CD4-positive, alpha-beta T cell treated with Interleukin-15 for 1 hour (primary cell): ENCODE results near the gene NT5DC4.
"Not testable (repeated sequence)": the region's sequence is repeated elsewhere in the genome, so short reads cannot be mapped to it uniquely, and the experiment has no call there.

ENCODE experiments used
- DNase-seq: peaks from one replicate; pipeline ENCODE4 v3.0.0-alpha.2; 2020

Gene NT5DC4

DNA sequence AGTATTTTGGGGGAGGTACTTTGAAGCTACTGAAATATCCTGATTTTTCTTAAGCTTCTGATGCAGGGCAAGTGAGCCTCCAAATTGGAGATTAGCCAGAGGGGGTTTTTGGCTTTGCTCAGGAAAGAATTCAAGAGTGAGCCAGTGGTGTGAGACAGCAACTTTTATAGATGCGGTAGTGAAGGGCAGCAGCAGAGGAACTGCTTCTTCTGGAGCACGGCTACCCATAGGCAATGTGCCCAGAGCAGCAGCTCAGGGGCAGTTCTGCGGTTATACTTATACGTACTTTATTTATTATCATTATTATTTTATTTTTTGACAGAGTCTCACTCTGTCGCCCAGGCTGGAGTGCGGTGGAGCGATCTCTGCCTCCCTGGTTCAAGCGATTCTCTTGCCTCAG lies 19.8 kb upstream of the NT5DC4 start:
- DNase-seq, result peak; percentile 54

DNA sequence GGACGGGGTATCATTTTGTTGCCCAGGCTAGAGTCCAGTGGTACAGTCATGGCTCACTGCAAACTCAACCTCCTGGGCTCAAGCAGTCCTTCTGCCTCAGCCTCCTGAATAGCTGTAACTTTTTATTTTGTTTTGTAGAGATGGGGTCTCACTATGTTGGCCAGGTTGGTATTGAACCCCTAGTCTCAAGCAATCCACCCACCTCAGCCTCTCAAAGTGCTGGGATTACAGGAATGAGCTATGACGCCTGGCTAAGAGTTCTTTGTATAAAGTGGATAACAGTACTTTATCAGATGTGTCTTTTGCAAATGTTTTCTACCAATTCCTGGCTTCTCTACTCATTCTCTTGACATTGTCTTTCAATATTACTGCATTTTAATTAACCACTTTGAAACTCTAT lies 17.1 kb upstream of the NT5DC4 start:
- no peak for DNase-seq

DNA sequence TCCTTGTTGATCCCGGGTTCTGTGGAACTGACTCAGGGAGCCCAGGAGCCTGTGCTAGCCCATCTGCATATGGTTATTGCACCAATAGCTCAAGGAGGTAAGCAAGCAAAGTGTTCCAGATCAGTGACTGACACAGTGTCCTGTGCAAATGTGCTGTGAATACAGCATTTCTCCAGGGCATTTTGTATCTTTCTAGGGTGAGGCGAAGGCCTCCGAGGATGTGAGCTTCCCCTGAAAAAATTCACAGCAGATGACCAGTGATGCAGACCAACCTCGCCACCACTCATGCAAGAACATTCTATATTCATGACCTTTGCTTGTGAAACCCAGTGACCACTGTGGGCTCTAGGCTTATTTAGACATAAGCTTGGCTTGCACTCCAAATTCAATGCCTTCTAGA lies 15.2 kb upstream of the NT5DC4 start:
- no peak for DNase-seq

DNA sequence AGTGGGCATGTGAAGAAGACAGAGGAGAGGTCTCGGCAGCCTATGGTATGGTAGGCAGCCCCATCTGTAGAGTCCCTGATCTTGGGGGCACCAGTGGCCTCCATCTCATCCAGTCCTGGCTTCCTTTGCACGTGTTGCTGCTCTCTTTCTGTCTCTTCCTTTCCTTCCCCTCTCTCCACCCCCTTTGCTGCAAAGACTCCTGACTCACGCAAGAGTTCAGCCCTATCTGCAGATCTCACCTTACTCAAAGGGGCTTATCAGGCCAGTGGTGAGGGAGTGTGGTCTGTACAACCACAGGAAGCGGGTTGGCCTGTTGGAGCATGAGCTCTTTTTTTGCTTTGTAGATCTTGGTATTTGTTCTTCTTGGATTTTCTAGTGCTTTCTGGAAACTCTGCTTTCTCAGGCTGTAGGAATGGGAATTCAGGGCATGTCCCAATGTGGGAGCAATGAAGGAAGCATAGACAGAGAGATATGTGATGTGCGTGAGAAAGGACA lies 14.6 kb upstream of the NT5DC4 start:
- DNase-seq, result peak; percentile 44

DNA sequence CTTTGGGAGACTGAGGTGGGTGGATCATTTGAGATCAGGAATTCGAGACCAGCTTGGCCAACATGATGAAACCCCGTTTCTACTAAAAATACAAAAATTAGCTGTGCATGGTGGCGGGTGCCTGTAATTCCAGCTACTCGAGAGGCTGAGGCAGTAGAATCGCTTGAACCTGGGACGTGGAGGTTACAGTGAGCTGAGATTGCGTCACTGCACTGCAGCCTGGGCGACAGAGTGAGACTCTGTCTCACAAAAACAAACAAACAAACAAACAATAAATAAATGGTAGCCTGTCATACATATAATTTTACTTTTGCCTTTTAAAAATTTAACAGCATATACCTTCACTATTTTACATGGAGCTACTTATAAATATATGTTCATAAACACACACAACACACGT lies 13.9 kb upstream of the NT5DC4 start:
- not testable (repeated sequence) for DNase-seq

DNA sequence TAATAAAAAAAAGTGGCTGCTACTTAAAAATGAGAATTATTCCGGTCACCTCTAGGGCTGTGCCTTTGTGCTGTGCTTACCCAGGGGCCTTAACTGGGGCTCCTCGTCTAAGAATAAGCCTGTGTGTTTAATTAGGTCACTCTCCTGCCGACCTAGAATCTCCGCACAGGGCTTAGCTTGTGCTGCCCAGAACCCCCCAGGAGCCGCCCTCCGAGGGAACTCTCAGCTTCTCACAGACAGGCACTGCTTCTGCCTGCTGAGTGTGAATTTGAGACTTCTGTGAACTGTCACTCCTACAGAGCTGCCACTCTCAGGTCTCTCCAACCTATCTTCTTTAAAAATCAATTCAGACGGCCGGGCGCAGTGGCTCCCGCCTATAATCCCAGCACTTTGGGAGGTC lies 11.9 kb upstream of the NT5DC4 start:
- DNase-seq, result no peak

DNA sequence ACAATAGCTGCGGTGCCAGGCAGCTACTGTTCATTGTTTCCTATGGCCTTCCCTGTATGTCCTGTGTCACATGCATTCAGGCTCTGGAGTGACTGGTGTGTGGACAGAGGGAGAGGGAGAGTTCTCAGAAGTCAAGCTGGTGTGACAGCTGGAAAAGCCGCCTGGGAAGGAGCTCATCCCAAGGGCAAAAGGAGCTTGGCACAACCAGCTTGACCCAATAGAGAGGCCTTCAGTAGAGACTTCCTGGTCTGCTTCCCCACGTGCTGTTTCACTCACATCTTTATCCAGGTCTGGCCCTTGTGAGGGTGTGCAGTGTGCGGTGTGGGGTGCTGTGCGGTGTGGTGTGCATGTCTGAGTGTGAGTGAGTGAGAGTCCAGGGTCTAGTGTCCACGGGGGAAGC lies 11.1 kb upstream of the NT5DC4 start:
- no peak for DNase-seq

DNA sequence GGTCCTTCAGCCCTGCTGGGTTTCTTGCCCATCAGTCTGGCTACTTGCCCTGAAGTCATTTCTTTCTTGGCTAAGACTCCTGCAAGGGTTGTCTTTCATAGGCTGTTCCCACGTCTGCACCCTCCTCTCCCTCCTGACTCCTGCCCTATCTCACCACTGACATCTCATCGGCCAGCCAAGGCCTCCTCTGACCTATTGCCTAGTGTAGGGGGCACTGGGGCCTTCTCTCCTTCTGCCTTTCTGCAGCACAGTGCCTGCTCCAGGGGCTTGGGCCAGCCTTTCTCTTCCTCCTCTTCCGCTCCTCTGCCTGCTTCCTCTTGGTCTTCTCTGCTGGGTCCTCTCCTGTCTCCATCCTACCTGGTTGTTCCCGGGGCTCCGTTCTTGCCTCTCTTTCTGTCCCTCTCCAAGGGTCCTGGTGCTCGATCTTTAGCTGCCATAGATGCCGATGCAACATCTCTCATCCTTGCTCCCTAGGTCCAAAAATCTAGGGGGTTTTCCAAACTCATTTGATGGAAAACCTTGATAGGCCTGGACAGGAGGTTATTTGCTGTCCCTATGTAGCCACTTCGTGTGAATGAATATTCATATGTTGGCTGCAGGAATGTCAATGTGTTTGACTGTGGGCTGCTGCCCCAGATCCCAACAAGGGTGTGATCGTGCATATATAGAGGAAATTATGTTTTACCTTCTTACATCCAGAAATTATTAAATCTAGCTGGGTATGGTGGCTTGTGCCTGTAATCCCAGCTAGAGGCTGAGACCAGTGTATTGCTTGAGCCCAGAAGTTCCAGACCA lies 9.7 kb upstream of the NT5DC4 start:
- no peak for DNase-seq

DNA sequence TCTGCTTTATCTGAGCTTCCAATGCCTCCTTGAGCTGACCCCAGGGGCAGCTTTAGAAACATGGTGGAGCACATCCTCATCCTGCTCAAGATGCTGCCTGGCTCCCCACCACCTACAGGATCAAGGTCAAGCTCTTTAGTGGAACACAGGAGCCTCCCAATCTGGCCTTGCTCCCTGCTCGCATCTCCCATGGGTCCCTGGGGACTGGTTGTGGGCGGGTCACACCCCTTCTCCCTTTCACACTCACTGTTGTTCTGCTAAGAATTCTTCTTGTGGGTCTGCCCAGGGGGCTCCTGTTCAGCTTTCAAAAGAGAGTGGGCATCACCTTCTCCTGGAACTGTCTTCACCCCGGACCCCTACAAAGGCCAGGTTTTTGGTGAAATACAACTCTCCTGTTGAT lies 8.4 kb upstream of the NT5DC4 start:
- DNase-seq, result no peak

DNA sequence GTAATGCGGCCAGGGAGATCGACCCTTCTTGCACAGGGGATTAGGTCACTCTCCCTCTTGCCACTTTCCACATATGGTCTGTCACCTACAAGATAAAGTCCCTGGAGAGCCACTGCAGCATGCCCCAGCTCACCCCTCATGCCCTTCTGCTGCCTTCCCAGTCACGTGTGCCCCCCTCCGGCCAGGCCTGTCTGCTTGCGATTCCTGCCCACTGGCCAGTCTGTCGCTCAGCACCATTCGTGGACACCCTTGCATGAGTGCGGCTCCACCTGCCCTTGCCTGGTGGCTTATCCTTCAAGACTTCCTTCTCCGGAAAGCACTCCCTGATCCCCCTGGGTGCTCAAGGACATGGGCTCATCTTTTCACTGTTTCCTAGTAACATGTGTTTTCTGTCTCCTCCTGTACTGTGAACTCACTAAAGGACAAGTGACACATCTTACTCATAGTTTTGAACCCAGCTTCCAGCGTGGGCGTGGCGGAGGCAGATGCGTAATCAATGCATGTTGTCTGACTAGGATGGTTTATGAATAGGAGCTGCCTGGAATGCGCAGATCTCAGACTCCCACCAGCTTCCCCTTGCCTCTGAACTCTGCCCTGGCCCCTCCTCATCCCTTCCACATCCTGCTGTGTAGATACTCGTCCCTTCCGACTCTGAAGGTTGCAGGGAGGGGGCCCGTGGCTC lies 7.8 kb upstream of the NT5DC4 start:
- no peak for DNase-seq

DNA sequence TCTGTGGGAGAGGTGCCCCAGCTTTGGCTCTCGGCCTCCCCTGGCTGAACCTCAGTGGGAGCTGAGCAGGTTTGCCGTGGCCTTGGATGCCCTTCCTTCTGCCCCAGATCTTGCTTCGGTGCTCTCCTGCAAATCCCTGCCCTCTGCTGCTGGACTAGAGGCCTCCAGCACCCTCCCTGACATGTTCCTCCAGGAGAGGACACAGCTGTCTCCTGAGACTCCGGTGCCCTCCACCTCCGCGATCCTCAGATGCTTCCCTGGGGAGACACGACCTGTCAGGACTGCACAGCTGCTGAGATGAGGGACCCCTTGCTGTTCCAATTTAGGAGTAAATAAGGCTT lies 7.3 kb upstream of the NT5DC4 start:
- no peak for DNase-seq

DNA sequence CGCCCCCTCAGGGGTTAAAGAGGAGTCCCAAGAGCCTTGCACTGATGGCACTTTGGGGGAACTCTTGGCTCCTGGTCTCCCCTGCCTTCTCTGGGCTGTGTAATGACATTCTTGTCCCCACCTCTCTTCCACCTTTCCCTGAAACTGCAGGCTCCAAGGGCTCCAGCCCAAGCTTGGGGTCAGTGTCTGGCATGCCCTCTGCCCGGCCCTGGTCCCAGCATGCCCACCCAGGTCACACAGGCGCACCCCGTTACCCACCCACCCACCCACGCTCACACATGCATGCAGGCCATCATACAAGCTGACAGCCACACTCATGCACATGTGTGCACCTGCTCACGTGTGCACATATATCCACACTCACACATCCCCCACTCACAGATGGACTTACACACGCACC lies 6.9 kb upstream of the NT5DC4 start:
- no peak for DNase-seq

DNA sequence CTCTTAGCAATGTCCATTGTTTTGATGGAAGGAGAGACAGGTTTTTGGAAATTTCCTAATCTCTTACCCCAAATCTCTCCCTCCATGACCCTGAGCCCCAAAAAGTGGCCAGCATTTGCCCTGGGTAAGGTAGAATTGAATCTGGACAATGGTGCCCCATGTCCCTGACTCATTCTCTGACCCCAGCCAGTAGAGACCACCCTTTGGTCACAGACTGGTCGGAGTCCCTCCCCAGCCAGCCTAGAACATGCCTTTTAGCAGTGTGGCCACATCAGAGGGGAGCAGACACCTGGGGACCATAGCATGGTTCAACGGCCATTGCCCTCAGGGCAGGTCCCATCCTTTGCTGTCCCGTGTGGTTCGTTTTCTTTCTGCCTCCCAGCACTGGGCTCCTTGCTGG lies 6.5 kb upstream of the NT5DC4 start:
- DNase-seq, result no peak

DNA sequence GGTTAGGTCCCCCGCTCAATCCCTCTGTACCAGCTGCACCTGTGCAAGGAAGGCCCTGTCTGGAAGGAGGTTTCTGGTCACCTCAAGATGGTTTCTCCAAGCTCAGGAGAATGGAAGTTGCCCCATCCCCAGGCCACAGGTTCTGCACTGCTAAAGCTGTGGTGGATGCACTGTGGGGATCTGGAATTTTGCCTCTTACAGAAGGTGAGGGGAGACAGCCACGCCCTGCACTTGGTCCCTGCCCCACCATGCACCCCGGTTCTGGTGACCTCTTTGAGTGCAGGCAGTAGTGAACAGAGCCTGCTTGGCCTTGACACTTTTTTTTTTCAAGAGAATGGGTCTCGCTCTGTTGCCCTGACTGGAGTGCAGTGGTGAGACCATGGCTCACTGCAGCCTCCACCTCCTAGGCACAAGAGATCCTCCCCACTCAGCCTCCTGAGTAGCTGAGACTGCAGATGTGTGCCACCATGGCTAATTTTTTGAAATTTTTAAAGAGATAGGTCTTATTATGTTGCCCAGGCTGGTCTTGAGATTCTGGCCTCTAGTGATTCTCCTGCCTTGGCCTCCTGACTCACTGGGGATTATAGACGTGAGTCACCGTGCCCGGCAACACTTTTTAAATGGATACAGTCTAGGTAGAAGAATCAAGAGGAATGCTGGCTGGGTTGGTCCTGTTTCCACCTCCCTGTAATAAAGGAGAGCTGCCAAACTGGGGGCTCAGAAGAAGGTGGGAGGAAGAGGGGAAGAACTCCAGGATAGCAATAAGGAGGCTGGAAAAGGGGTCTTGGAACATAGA lies 5.8 kb upstream of the NT5DC4 start:
- DNase-seq, result no peak

DNA sequence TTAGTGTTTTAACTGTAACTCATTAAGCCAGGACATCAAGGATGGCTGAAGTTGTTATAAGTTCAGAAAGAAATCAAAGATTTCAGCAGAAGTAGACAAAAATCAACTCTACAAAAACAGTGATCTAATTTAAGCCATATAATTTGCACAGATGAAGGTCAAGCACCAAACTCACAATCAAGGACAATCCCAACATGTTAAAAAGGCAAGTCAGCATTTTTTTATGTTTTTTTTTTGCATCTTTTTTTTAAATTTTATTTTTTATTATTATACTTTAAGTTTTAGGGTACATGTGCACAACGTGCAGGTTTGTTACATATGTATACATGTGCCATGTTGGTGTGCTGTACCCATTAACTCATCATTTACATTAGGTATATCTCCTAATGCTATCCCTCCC lies 4.7 kb upstream of the NT5DC4 start:
- not testable (repeated sequence) for DNase-seq

DNA sequence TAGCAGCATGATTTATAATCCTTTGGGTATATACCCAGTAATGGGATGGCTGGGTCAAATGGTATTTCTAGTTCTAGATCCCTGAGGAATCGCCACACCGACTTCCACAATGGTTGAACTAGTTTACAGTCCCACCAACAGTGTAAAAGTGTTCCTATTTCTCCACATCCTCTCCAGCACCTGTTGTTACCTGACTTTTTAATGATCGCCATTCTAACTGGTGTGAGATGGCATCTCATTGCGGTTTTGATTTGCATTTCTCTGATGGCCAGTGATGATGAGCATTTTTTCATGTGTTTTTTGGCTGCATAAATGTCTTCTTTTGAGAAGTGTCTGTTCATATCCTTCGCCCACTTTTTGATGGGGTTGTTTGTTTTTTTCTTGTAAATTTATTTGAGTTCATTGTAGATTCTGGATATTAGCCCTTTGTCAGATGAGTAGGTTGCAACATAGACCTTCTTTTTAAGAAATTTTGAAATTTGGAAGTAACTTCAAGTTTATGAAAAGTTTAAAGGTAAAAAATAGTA lies 3.9 kb upstream of the NT5DC4 start:
- not testable (repeated sequence) for DNase-seq

DNA sequence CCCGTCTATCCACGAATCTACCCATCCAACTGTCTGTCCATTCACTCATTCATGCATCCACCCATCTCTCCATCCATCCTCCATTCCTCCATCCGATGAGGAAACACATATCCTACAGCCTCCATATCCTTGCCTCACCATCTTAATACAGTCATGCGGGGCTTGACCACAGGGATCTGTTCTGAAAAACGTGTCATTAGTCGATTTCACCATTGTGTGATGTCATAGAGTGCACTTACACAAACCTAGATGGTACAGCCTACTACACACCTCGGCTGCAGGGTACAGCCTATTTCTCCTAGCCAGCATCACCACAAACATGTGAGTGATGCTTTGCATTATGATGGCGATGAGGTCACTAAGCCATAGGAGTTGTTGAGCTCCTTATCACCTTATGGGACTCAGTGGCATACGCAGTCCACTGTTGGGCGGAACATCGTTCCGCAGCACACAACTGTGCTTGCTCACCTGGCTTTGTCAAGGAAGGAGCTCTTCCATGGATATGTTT lies 1.9 kb upstream of the NT5DC4 start:
- no peak for DNase-seq

DNA sequence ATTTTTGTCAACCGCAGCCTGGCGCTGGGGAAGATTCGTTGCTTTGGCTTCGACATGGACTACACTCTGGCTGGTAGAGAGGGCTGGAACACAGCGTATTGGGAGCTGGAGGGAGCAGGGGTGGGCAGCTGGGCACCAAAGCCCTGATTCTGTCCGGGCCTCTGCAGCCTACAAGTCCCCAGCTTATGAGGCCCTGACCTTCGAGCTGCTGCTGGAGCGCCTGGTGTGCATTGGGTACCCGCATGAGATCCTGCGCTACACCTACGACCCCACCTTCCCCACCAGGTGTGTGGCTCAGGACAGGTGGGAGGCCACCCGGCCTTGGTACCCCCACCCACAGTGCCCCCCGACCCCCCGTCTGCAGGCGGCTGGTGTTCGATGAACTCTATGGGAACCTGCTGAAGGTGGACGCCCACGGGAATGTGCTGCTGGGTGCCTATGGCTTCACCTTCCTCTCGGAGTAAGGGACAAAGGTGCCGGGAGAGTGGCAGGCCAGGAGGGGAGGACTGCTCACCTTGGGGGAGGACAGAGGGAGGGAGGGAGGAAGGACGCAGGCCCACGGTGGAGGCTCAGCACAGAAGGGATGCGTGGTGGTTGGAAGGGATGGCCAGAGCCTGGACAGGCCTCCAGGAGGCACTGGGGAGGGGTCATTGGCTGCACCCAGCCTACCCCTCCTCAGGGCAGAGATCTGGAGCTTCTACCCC lies 1.2 kb downstream of the NT5DC4 start:
- DNase-seq, result no peak

DNA sequence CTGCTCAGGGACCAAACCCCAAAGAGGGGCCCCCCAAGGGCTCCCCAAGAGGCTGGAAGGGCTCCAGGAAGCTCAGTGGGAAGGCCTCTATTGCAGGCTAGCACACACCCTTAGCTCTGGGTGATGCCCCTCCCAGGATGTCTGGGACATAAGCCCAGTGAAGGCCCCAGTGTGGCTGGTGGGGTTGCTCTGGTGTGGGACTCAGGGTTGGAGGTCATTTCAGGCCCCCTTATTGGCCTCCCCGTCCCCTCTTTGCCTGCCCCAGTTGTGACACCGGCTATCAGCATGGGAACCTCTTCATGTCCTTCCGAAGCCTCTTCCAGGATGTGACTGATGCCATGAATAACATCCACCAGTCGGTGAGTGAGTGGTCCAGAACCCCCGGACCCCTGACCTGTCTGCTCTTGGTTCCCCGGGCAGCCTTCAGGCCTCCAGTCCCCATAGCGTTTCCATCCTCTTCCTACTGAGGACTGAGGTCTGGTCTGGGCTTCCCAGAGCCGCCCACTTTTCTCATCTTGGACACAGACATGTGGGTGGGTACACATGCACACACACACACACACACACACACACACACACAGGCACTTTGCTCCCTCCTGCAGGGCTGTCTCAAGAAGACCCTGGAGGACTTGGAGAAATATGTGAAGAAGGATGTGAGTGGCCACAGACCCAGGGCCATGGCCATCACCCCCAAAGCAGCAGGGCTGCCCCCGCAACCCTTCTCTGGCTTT lies 2.2 kb downstream of the NT5DC4 start:
- no peak for DNase-seq

DNA sequence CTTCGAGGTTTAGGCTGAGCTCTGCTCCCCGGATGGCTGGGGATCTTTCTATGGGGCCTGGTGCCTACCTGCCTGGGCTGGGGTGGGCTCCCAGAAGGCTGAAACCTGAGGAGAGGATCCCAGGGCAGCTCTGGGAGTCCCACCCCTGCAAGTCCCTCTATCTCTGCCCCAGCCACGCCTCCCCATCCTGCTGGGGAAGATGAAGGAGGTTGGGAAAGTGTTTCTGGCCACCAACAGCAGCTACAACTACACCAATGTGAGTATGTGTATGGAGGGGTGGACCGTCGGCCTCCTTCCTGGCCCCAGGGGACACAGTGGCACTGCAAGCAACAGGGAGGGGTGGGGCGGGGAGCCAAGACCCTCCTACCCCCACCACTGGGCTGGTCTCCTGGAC lies 2.7 kb downstream of the NT5DC4 start:
- DNase-seq, result no peak

DNA sequence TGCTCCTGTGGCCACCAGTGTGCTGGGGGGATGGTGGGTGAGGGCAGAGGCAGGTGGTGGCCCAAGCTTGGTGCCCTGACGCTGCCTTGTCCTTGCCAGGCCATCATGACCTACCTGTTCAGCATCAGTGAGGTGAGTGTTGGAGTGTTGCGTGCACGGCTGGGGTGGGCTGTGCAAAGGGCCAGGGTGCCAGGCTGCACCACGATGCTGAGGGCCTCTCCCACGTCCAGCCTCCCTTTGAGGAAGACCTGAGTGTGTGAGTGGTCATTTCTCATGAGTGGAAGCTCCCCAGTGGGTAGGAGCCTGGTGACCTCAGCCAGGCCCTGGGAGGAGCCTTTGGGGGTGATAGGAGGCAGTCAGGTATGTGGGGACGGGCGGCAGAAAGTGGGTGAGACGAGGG lies 3.2 kb downstream of the NT5DC4 start:
- no peak for DNase-seq
